SK-N-SH (cell line): ENCODE measurements around the gene ADAMTS2. TPM values are rescaled to one million over a fixed set of nuclear protein-coding genes. Genes with fewer than 3 reads are reported as not detected.

ENCODE experiments used
- CTCF ChIA-PET: fragments of 300-600, 350-600 bp; formaldehyde crosslinking; extraction: SDS; loops from one replicate; lab custom pipeline; 2021; lab: Yijun Ruan, JAX
- POLR2A ChIA-PET: fragments of 350-600 bp; sonication (Branson Sonifier 250); formaldehyde crosslinking; extraction: SDS; loops from one replicate; lab custom pipeline; 2020; ENCODE audit warnings: antibody characterized with exemption, inconsistent platforms; lab: Yijun Ruan, JAX
- DNase-seq: peaks from one replicate; pipeline ENCODE4 v3.0.0; 2012
- H2AFZ ChIP-seq: fragments of 200-600 bp; sonication (generic); 2 replicates; pipeline ENCODE4 v1.8.1; 2016; ENCODE audit warnings: antibody characterized with exemption, mild to moderate bottlenecking, low read depth
- H3F3A ChIP-seq: fragments of 200-600 bp; sonication (generic); replicated peaks from 2 replicates; pipeline ENCODE3; 2016; ENCODE audit warnings: antibody characterized with exemption, mild to moderate bottlenecking; ENCODE audit not compliant: insufficient read depth
- H3K27ac ChIP-seq, 2 experiments: fragments of 200-500 bp in 1 of 2; fragments of 200-600 bp in 1 of 2; sonication (Bioruptor generic) in 1 of 2; sonication (generic), shearing (Covaris generic) in 1 of 2; 2 replicates each; pipeline versions ENCODE4 v1.5.1 to v1.6.1; 2014 to 2016; ENCODE audit warnings: low read depth in 2 of 2, inconsistent platforms in 1 of 2, low read length in 1 of 2, mild to moderate bottlenecking in 1 of 2, mixed read lengths in 1 of 2
- H3K27me3 ChIP-seq: fragments of 200-600 bp; sonication (generic), shearing (Covaris generic); 2 replicates; pipeline ENCODE4 v1.6.1; 2016; ENCODE audit warnings: mixed run types; ENCODE audit not compliant: insufficient read depth
- H3K36me3 ChIP-seq, 2 experiments: fragments of 200-500 bp in 1 of 2; fragments of 200-600 bp in 1 of 2; sonication (Bioruptor generic) in 1 of 2; sonication (generic) in 1 of 2; replicated peaks in 1 of 2; 2 replicates each; pipeline versions ENCODE3 to v1.5.1; 2014 to 2016; ENCODE audit warnings: low read length in 1 of 2, mild to moderate bottlenecking in 1 of 2; ENCODE audit not compliant: insufficient read depth in 2 of 2, control insufficient read depth in 1 of 2
- H3K4me1 ChIP-seq, 2 experiments: fragments of 200-500 bp in 1 of 2; fragments of 200-600 bp in 1 of 2; sonication (Bioruptor generic) in 1 of 2; sonication (generic), shearing (Covaris generic) in 1 of 2; 2 replicates each; pipeline versions ENCODE4 v1.5.1 to v1.6.1; 2014 to 2016; ENCODE audit warnings: low read depth in 1 of 2, low read length in 1 of 2, mixed run types in 1 of 2; ENCODE audit not compliant: insufficient read depth in 2 of 2, control insufficient read depth in 1 of 2
- H3K4me2 ChIP-seq: fragments of 200-600 bp; sonication (generic), shearing (Covaris generic); 2 replicates; pipeline ENCODE4 v1.6.1; 2017; ENCODE audit warnings: mixed run types
- H3K4me3 ChIP-seq, 2 experiments: fragments of 200-500 bp in 1 of 2; fragments of 200-600 bp in 1 of 2; sonication (Bioruptor generic) in 1 of 2; sonication (generic), shearing (Covaris generic) in 1 of 2; 2 replicates each; pipeline versions ENCODE4 v1.5.1 to v1.8.1; 2014 to 2016; ENCODE audit warnings: low read depth in 2 of 2, inconsistent platforms in 1 of 2, low read length in 1 of 2, mild to moderate bottlenecking in 1 of 2, mixed read lengths in 1 of 2, moderate library complexity in 1 of 2
- H3K79me2 ChIP-seq: fragments of 200-600 bp; sonication (generic); 2 replicates; pipeline ENCODE4 v1.8.1; 2017; ENCODE audit warnings: mild to moderate bottlenecking; ENCODE audit not compliant: insufficient read depth
- H3K9ac ChIP-seq: fragments of 200-600 bp; sonication (generic); 2 replicates; pipeline ENCODE4 v1.6.1; 2017; ENCODE audit warnings: mixed run types
- H3K9me2 ChIP-seq: fragments of 200-600 bp; sonication (generic); 2 replicates; pipeline ENCODE4 v1.6.1; 2017; ENCODE audit warnings: mixed run types
- H3K9me3 ChIP-seq: fragments of 200-600 bp; sonication (generic); 2 replicates; pipeline ENCODE4 v1.6.1; 2017; ENCODE audit warnings: mixed run types, mild to moderate bottlenecking, moderate library complexity
- H4K20me1 ChIP-seq: fragments of 200-600 bp; sonication (generic); 2 replicates; pipeline ENCODE4 v1.6.1; 2017; ENCODE audit warnings: mild to moderate bottlenecking, mixed run types; ENCODE audit not compliant: insufficient read depth
- CHD2 ChIP-seq: fragments of 150-350 bp; IDR thresholded peaks from 2 replicates; pipeline ENCODE4 v1.6.1; 2018; ENCODE audit warnings: low read length; ENCODE audit not compliant: partially characterized antibody
- ELF1 ChIP-seq: IDR thresholded peaks from 2 replicates; pipeline ENCODE4 v1.4.0; 2012
- FOSL2 ChIP-seq: IDR thresholded peaks from 2 replicates; pipeline ENCODE4 v1.4.0; 2012; ENCODE audit warnings: low read depth, mild to moderate bottlenecking, moderate library complexity, borderline replicate concordance
- FOXM1 ChIP-seq: IDR thresholded peaks from 2 replicates; pipeline ENCODE4 v1.4.0; 2012; ENCODE audit warnings: low read depth, mild to moderate bottlenecking
- IRF3 ChIP-seq: fragments of 150-350 bp; IDR thresholded peaks from 2 replicates; pipeline ENCODE4 v1.6.1; 2016; ENCODE audit warnings: mild to moderate bottlenecking, low read depth, low read length
- JUND ChIP-seq: IDR thresholded peaks from 2 replicates; pipeline ENCODE4 v1.4.0; 2012
- MAX ChIP-seq: IDR thresholded peaks from 2 replicates; pipeline ENCODE4 v1.4.0; 2012; ENCODE audit warnings: low read depth
- RAD21 ChIP-seq: IDR thresholded peaks from 2 replicates; pipeline ENCODE4 v1.6.1; 2012; ENCODE audit warnings: mild to moderate bottlenecking, low read length
- RCOR1 ChIP-seq: fragments of 150-350 bp; IDR thresholded peaks from 2 replicates; pipeline ENCODE4 v1.6.1; 2017; ENCODE audit warnings: antibody characterized with exemption, low read length
- REST ChIP-seq: IDR thresholded peaks from 2 replicates; pipeline ENCODE4 v1.6.1; 2012; ENCODE audit warnings: mild to moderate bottlenecking, low read depth, low read length, moderate library complexity
- RXRA ChIP-seq: IDR thresholded peaks from 2 replicates; pipeline ENCODE4 v1.4.0; 2012; ENCODE audit warnings: low read depth, mild to moderate bottlenecking, borderline replicate concordance
- SIN3A ChIP-seq: IDR thresholded peaks from 2 replicates; pipeline ENCODE4 v1.6.1; 2012; ENCODE audit warnings: low read depth, mild to moderate bottlenecking, low read length, moderate library complexity, borderline replicate concordance
- WGBS: methylation state at CpG from one replicate; pipeline ENCODE4 v1.1.6; 2017; ENCODE audit warnings: low lambda C conversion rate; 5-methylcytosine and 5-hydroxymethylcytosine counted together
- polyA plus RNA-seq, 3 experiments: library from polyadenylated mRNA; depleted of rRNA; stranded (reverse); fragments of >200 nt; gene quantifications; 2 replicates each; pipeline ENCODE4 v1.2.3, GENCODE V29; 2012

ADAMTS2 gene
- polyA plus RNA-seq, 1 of the 3 experiments (the other 2 are of a cell fraction): 0.12 TPM

- TF ChIP-seq CHD2 (no peak), RCOR1 (no peak), RXRA (no peak), ELF1 (no peak), REST (no peak), MAX (no peak), FOSL2 (no peak)
- TF ChIP-seq, all 33 proteins: peak for 0
- no peaks in the 10 kb centered on the region for H3K9me3 ChIP-seq
- H3K79me2 ChIP-seq: no peaks in the 10 kb centered on the region
- no peaks in the 10 kb centered on the region for H3F3A ChIP-seq
- H2AFZ ChIP-seq: no peak overlapping the region
- H3K36me3 ChIP-seq: no peaks in the 10 kb centered on the region
- ChIA-PET CTCF (no interaction called here), POLR2A (no interaction called here)
- 59% methylated on average over 18 of the region's 19 CpGs for WGBS
- H3K4me3 ChIP-seq: no peak overlapping the region
- no peak overlapping the region for H3K4me2 ChIP-seq
- no peak for DNase-seq
- H3K4me1 ChIP-seq: peaks cover 0 to 48% of the 10 kb centered on the region in 2 experiments; a peak in 1 of 4 replicates
- H3K9me2 ChIP-seq: no peaks in the 10 kb centered on the region
- no peak overlapping the region; a peak in 1 of 4 replicates for H3K27ac ChIP-seq
- H3K27me3 ChIP-seq: no peaks in the 10 kb centered on the region
- no peaks in the 10 kb centered on the region for H4K20me1 ChIP-seq
- H3K9ac ChIP-seq: no peak overlapping the region
Measured at GRCh38 chr5:179194941-179195381, 150.3 kb downstream of the ADAMTS2 start.

GRCh38 chr5:179194201-179194910, 150.9 kb downstream of the ADAMTS2 start:
- Histone ChIP-seq H3K4me1 (peaks cover 0 to 47% of the 10 kb centered on the region in 2 experiments; a peak in 1 of 4 replicates), H4K20me1 (no peaks in the 10 kb centered on the region), H3K9ac (no peak overlapping the region), H3K79me2 (no peaks in the 10 kb centered on the region), H3K9me2 (no peaks in the 10 kb centered on the region), H3K27me3 (no peaks in the 10 kb centered on the region)
- 53% methylated on average over 9 of the region's 15 CpGs for WGBS
- no peak for TF ChIP-seq SIN3A
- TF ChIP-seq FOXM1: no peak
- no peak for TF ChIP-seq JUND
- no peak for TF ChIP-seq IRF3
- TF ChIP-seq MAX: no peak
- no peak for TF ChIP-seq REST
- no peak for TF ChIP-seq RAD21
- TF ChIP-seq ELF1: no peak
- TF ChIP-seq, all 33 proteins: peak for 0
- CTCF ChIA-PET: interaction anchor here (1.1 kb wide), 1 partner anchor 299 kb away, joined by 4 read pairs; no protein-coding TSS in a partner anchor
- no peak overlapping the region for H3K4me3 ChIP-seq
- H2AFZ ChIP-seq: no peak overlapping the region
- no peaks in the 10 kb centered on the region for H3K36me3 ChIP-seq
- no peak overlapping the region; a peak in 1 of 4 replicates for H3K27ac ChIP-seq
- POLR2A ChIA-PET: no interaction called here
- H3K4me2 ChIP-seq: no peak overlapping the region
- no peaks in the 10 kb centered on the region for H3K9me3 ChIP-seq
- H3F3A ChIP-seq: no peaks in the 10 kb centered on the region
- DNase-seq: no peak
